Aorta (tissue), 5 donors: Measurements from ENCODE around the gene SEC14L2. TPM values are rescaled to one million over a fixed set of nuclear protein-coding genes. Genes with fewer than 3 reads are reported as not detected.

Experiments
- ATAC-seq: fragments of 200-7000 bp; cut with Tn5 transposase; one replicate; pipeline ENCODE4 v1.9.1; 2022; ENCODE audit warnings: moderate library complexity; ENCODE audit not compliant: low FRiP score
- DNase-seq, 2 donors: peaks; one replicate each; pipeline ENCODE4 v3.0.0-alpha.2; 2020
- H3K27ac ChIP-seq, 2 donors: one replicate each; pipeline ENCODE4 v1.5.1; 2013; ENCODE audit warnings: low read length in 2 of 2, mild to moderate bottlenecking in 2 of 2, moderate library complexity in 2 of 2, control low read depth in 1 of 2, inconsistent platforms in 1 of 2, low read depth in 1 of 2
- H3K27me3 ChIP-seq, 2 donors: one replicate each; pipeline ENCODE4 v1.6.1; 2013; ENCODE audit warnings: control low read depth in 1 of 2, low read length in 1 of 2, mild to moderate bottlenecking in 1 of 2, moderate library complexity in 1 of 2; ENCODE audit not compliant: insufficient read depth in 2 of 2, control insufficient read depth in 1 of 2
- H3K36me3 ChIP-seq, 2 donors: one replicate each; pipeline ENCODE4 v1.6.1; 2013; ENCODE audit warnings: control low read depth in 1 of 2, low read length in 1 of 2, mild to moderate bottlenecking in 1 of 2; ENCODE audit not compliant: insufficient read depth in 2 of 2, control insufficient read depth in 1 of 2
- H3K4me1 ChIP-seq, 2 donors: one replicate each; pipeline ENCODE4 v1.6.1; 2013; ENCODE audit warnings: low read length in 2 of 2, control low read depth in 1 of 2, mild to moderate bottlenecking in 1 of 2, moderate library complexity in 1 of 2; ENCODE audit not compliant: insufficient read depth in 2 of 2, control insufficient read depth in 1 of 2
- H3K4me3 ChIP-seq, 2 donors: one replicate each; pipeline ENCODE4 v1.5.1; 2013; ENCODE audit warnings: low read length in 2 of 2, control low read depth in 1 of 2, mild to moderate bottlenecking in 1 of 2
- H3K9me3 ChIP-seq: one replicate; pipeline ENCODE4 v1.6.1; 2013; ENCODE audit warnings: mild to moderate bottlenecking, low read length; ENCODE audit not compliant: control insufficient read depth
- WGBS, 2 donors: extraction: QIAGEN DNeasy Blood & Tissue Kit; methylation state at CpG; one replicate each; pipeline ENCODE4 v1.1.7; 2013; 5-methylcytosine and 5-hydroxymethylcytosine counted together
- intact Hi-C, 2 donors: fragments of 100-400 bp; cut with DNase I; formaldehyde crosslinking; loops; one replicate each; pipeline versions ENCODE4 v1.14.2 to v1.15.0; 2022
- polyA plus RNA-seq, 2 donors: library from polyadenylated mRNA; stranded (reverse); fragments of 200-250 nt; gene quantifications; one replicate each; pipeline ENCODE4 v1.2.3, GENCODE V29; 2013
- total RNA-seq, 2 donors: library from RNA; stranded (reverse); fragmentation: NEBNext Ultra II Directional; extraction: Animal tissue kit (Norgen Biotek cat#: 25700); gene quantifications; one replicate each; pipeline ENCODE4 v1.2.1, GENCODE V29; 2021
- donor health status: healthy with polysubstance abuse.
- donor health status: Bipolar disorder and iron deficiency.
- donor health status: DM: no; HTN: no; CAD: no.
- donor health status: DM: no; HTN: no; CAD: no.
- donor health status: DM: yes; HTN: yes; CAD: no.

The SEC14L2 gene
- total and polyA plus RNA-seq, 4 donors: 11.8 to 14.7 (median 13.0) TPM

DNA sequence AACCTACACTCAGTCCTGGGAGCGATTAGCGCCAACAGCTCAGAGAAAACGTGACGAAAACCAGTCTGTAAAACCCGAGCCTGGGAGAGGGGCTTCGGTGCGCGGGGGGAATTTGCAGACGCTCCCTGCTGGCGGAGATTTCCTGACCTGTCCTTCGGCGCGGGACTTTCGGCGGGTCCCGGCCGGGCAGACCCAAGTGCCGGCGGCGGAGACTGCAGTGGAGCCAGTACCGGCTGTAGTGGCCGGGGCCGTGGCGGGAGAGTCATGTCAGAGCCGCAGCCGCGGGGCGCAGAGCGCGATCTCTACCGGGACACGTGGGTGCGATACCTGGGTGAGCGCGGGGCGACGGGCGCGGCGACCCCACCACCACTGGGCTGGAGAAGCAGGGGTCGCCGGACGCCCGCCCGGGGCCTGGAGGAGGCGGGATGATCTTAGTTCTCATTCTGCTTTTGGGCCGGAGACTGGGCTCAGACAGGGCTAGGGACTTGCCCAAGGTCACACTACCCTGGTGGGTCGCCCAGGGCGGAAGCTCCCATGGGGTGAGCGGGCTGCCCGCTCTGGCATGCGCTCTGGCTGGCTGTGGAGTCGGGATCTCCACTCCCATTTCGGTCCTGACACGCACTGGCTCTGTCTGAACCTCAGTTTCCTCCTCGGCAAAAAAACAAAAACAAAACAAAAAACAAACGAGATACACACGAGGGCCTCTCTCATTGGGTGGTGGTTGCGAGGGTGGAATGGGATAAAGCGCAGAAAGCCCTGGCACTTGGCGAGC lies 29.0 kb downstream of the SEC14L2 start, which contains the start of gene MTFP1:
TSS of gene MTFP1 (plus strand) at position 153 of the 772 bp plus-strand sequence. CDS start at position 265, 112 bp downstream.
- Histone ChIP-seq H3K36me3 (no peaks in the 10 kb centered on the region), H3K4me1 (peaks cover 0 to 3% of the 10 kb centered on the region in 2 donors), H3K9me3 (no peaks in the 10 kb centered on the region), H3K27ac (peak within 1 kb of the TSS in 1 of 2 donors; percentile 30), H3K4me3 (peak within 1 kb of the TSS; percentile 24 to 43), H3K27me3 (no peaks in the 10 kb centered on the region)
- ATAC-seq (no peak), DNase-seq (peak; percentile 71 to 87)
- 1% methylated on average over 58 to 61 of the region's 61 CpGs for WGBS, 2 donors
- intact Hi-C loops: no loop called here

DNA sequence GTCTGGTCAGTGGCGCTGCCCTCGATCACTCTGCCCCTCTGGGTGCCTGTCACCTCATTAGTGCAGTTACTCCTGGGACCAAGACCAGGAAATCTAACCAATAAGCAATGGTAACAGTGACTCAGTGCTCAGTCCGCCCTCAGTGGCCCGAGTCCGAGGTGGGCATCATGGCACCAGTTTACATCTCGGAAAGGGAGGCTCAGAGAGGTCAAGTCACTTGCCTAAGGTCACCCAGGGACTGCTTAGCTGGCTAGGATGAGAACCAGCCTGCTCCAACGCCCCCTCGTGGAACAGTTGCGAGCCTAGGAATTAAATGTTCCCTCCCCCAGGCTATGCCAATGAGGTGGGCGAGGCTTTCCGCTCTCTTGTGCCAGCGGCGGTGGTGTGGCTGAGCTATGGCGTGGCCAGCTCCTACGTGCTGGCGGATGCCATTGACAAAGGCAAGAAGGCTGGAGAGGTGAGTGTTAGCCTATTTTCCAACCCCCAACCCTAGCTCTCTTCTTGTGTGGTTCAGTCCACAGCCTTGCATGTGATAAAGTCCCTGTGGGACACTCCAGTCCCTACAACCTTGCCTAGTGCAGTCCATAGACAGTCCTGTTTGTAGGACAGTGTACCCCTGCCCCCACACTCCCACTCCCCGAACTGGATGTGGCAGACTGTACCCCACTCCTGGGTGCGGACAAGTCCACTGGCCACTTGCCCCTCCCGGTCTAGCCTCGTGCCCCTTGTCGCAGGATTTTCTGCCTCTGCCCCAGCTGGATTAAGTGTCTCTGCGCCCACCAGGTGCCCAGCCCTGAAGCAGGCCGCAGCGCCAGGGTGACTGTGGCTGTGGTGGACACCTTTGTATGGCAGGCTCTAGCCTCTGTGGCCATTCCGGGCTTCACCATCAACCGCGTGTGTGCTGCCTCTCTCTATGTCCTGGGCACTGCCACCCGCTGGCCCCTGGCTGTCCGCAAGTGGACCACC lies 29.9 kb downstream of the SEC14L2 start:
- Histone ChIP-seq H3K36me3 (no peaks in the 10 kb centered on the region), H3K4me3 (no peak overlapping the region), H3K27me3 (no peaks in the 10 kb centered on the region), H3K4me1 (no peaks in the 10 kb centered on the region), H3K9me3 (no peaks in the 10 kb centered on the region), H3K27ac (no peak overlapping the region)
- intact Hi-C loops: no loop called here
- peak; percentile 91 to 94 for DNase-seq
- peak; percentile 17 for ATAC-seq
- whole genome bisulfite sequencing, 2 donors: 48 to 50% methylated on average over 29 of the region's 29 CpGs

DNA sequence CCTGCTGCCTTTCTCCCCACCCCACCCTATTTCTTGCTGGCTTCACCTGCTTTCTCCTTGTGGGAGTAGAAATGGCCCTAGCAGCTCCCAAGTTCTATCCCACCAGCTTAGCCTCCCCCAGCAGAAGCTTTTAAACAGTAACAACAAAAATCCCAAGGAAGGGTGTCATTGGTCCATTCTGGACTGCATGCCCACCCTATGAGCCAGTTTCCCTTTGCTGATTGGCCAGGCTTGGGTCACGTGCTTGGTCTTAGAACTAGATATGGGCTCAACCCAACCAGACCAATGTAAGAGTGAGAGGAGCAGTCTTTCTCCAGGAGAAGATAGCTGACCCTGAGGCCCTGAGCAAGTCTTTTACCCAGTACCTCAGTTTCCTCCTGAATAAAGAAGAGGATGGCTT lies 31.1 kb downstream of the SEC14L2 start:
- Histone ChIP-seq H3K27me3 (no peaks in the 10 kb centered on the region), H3K4me3 (no peak overlapping the region), H3K9me3 (no peaks in the 10 kb centered on the region), H3K27ac (no peak overlapping the region), H3K36me3 (no peaks in the 10 kb centered on the region), H3K4me1 (no peaks in the 10 kb centered on the region)
- 83 to 89% methylated on average over 1 of the region's 1 CpG for WGBS, 2 donors
- no peak for ATAC-seq
- DNase-seq: no peak
- intact Hi-C loops: no loop called here

- no peaks in the 10 kb centered on the region for H3K27me3 ChIP-seq
- intact Hi-C loops: no loop called here
- ATAC-seq (no peak), DNase-seq (no peak)
- no peaks in the 10 kb centered on the region for H3K4me1 ChIP-seq
- 54 to 55% methylated on average over 4 of the region's 4 CpGs for WGBS, 2 donors
- H3K9me3 ChIP-seq: no peaks in the 10 kb centered on the region
- H3K27ac ChIP-seq: no peak overlapping the region
- no peaks in the 10 kb centered on the region for H3K36me3 ChIP-seq
- H3K4me3 ChIP-seq: no peak overlapping the region
Observed at GRCh38 chr22:30429887-30430286, 33.1 kb downstream of the SEC14L2 start.

DNA sequence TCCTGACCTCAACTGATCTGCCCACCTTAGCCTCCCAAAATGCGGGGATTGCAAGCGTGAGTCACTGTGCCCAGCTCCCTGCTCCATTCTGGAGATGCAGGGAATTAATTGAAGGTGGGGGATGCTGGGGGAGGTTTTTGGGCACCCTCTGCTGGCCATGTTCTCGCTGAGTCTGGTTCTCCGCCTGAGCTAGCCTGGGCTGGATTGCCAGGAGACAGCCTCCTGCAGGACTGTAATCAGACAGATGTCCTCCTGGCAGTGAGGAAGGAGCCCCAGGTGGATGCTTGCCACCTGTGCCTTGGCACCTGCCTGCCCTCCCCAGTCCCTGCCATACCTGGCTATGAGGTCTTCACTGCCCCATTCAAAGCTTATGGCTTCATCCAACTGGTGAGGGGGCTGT lies 34.1 kb downstream of the SEC14L2 start:
- DNase-seq: no peak
- intact Hi-C loops: no loop called here
- Histone ChIP-seq H3K9me3 (no peaks in the 10 kb centered on the region), H3K4me1 (no peaks in the 10 kb centered on the region), H3K27ac (no peak overlapping the region), H3K4me3 (no peak overlapping the region), H3K36me3 (no peaks in the 10 kb centered on the region), H3K27me3 (no peaks in the 10 kb centered on the region)
- 73 to 94% methylated on average over 4 of the region's 4 CpGs for WGBS, 2 donors
- no peak for ATAC-seq

DNA sequence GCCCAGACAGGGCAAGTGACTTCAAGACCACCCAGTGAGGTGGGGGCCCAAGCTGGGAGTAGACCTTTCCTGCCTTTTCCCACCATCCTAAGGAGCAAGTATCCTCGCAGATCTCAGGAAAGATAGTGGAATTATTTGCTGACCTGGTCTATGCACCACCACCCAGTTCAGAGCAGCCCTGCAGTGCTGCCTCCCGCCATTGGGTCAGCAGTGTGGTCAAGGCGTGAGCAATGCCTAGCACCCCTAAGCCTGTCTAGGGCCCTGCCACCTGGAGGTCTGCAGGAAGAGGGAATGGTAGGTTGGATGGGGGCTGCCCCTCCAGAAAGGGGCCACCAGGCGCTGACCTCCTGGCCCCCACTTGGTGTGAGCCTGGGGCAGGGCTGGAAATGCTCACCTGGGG lies 35.3 kb downstream of the SEC14L2 start:
- intact Hi-C loops: no loop called here

DNA sequence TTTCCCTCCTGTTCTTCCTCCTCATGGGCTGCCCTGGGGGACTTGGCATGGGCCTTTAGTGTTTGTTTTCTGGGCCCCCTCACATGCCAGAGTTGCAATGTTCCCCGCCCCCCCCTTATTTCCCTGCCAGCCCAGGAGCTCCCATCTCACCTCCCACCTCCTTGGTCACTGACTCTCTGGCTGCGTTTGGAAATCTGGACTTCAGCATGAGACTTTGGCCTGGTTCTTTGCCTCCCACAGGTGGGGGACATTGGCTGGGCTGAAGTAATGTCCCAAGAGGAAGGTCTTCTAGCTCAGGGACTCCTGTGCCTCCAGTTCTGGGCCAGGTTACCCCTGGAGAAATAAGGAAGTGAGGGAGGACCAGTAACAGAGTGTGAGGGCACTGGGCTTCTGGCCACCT lies 35.7 kb downstream of the SEC14L2 start:
- Histone ChIP-seq H3K36me3 (no peaks in the 10 kb centered on the region), H3K9me3 (no peaks in the 10 kb centered on the region), H3K27me3 (no peaks in the 10 kb centered on the region), H3K27ac (no peak overlapping the region), H3K4me3 (no peak overlapping the region), H3K4me1 (no peaks in the 10 kb centered on the region)
- intact Hi-C loops: no loop called here
- 52 to 60% methylated on average over 2 of the region's 2 CpGs for WGBS, 2 donors
- DNase-seq: no peak
- no peak for ATAC-seq

More for the DNA sequence above, 35.3 kb downstream of the SEC14L2 start:
- no peak for DNase-seq
- Histone ChIP-seq H3K27me3 (no peaks in the 10 kb centered on the region), H3K4me3 (no peak overlapping the region), H3K36me3 (no peaks in the 10 kb centered on the region), H3K27ac (no peak overlapping the region), H3K4me1 (no peaks in the 10 kb centered on the region), H3K9me3 (no peaks in the 10 kb centered on the region)
- WGBS, 2 donors: 94 to 96% methylated on average over 4 of the region's 4 CpGs
- ATAC-seq: no peak

DNA sequence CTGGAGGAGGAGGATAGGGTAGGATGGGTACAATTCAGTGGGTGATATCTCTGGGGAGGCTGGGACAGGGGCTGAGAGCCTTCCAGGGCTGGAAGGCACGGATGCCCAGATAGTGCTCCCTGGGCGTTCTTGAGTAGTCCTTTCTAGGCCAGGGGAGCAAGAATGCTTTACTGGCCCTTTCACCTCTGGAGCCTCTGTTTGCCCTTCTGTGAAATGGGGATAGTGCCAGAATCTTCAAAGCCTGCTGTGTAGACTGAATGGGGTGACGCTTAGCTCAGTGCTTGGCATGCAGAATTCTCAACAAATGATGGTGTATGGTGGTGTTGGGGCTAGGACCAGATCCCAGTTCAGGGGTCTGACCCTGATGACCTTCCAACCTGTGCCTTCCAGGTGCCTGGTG lies 36.4 kb downstream of the SEC14L2 start:
- DNase-seq (no peak), ATAC-seq (no peak)
- intact Hi-C loops: no loop called here
- 87 to 90% methylated on average over 3 of the region's 3 CpGs for WGBS, 2 donors
- H3K27ac ChIP-seq: no peak overlapping the region
- no peaks in the 10 kb centered on the region for H3K36me3 ChIP-seq
- H3K27me3 ChIP-seq: no peaks in the 10 kb centered on the region
- no peaks in the 10 kb centered on the region for H3K4me1 ChIP-seq
- no peaks in the 10 kb centered on the region for H3K9me3 ChIP-seq
- H3K4me3 ChIP-seq: no peak overlapping the region
